ENCODE results near the gene KRTAP10-2. TPM values are rescaled to one million over a fixed set of nuclear protein-coding genes. Genes with fewer than 3 reads are reported as not detected.

Gene KRTAP10-2
- total and polyA plus RNA-seq, 2 donors (not counting 1 experiment from before 2014, with no cell fraction given): not detected

DNA sequence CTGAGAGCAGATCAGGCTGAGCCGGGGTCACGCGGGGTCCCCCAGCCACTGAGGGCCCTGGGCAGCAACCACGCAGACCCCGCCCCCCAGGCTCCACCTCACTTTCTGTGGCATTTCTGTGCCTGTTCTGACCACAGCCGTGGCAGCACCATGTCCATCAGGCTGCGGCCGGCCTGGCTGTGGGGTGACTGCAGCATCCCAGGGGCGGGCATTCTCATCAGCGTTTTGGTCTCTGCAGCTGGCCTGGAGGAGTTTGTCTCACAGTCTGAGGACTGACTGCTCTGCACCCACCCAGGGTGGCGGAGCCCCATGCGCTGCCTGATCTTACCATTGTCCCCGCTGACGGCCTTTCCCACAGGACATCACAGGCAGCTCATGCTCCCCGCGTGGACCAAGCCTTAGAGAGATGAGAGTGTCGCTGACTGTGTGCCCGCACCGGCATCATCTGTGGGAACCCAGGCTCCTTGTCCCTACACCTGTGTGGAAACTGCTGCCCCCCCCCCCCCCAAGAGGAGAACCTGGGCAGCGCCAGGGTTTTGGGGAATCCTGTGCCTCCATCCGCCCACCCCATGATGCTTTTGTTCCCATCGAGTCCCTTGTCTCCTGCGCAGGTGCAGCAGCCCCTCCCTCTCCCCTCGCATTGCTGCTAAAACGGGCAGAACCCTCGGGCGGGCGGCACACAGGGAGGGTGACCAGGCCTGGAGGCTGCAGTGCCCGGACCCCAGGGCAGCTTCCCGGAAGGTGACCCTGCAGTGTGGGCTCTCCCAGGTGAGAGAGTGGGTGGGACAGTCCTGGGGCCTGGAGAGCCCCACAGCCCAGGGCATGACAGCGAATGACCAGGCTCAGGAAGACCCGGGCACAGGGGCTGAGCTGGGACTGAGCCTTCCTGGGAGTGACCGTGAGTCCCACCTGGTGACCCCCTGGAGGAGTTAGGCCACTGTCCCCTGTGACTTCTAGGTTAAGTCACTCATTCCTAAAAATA, 13.1 kb downstream of the KRTAP10-2 start:
- Histone ChIP-seq H3K79me2 (ENCODE audit: control insufficient read depth, insufficient read depth, low read length) (no peaks in the 10 kb centered on the region), H2AFZ (ENCODE audit: low read length) (no peak overlapping the region), H3K27me3 (ENCODE audit: control insufficient read depth, insufficient read depth, low read length) (no peaks in the 10 kb centered on the region), H3K4me3 (replicated peaks in 1 of 4; ENCODE audit: control extremely low read depth in 1 of 4, insufficient read depth in 1 of 4, low read depth in 3 of 4, low read length in 4 of 4) (no peak overlapping the region), H3K9me3 (ENCODE audit: control insufficient read depth, insufficient read depth, low read depth, low read length) (no peaks in the 10 kb centered on the region), H3K36me3 (ENCODE audit: control insufficient read depth, insufficient read depth, low read length) (no peaks in the 10 kb centered on the region), H3K9ac (ENCODE audit: insufficient read depth, low read length) (no peak overlapping the region), H3K4me2 (ENCODE audit: extremely low read depth, insufficient read depth, low read length) (no peak overlapping the region), H4K20me1 (ENCODE audit: control insufficient read depth, extremely low read depth, insufficient read depth, low read length) (no peaks in the 10 kb centered on the region), H3K27ac (ENCODE audit: insufficient read depth, low read length) (no peak overlapping the region), H3K4me1 (ENCODE audit: control insufficient read depth, extremely low read depth, insufficient read depth, low read length) (no peaks in the 10 kb centered on the region)
- no peak for DNase-seq (ENCODE audit: low read depth in 2 of 2)
- no peak for TF ChIP-seq EZH2 (IDR thresholded peaks at IDR 0.05; ENCODE audit: low read length, missing control alignments)
- TF ChIP-seq, protein P1, sequence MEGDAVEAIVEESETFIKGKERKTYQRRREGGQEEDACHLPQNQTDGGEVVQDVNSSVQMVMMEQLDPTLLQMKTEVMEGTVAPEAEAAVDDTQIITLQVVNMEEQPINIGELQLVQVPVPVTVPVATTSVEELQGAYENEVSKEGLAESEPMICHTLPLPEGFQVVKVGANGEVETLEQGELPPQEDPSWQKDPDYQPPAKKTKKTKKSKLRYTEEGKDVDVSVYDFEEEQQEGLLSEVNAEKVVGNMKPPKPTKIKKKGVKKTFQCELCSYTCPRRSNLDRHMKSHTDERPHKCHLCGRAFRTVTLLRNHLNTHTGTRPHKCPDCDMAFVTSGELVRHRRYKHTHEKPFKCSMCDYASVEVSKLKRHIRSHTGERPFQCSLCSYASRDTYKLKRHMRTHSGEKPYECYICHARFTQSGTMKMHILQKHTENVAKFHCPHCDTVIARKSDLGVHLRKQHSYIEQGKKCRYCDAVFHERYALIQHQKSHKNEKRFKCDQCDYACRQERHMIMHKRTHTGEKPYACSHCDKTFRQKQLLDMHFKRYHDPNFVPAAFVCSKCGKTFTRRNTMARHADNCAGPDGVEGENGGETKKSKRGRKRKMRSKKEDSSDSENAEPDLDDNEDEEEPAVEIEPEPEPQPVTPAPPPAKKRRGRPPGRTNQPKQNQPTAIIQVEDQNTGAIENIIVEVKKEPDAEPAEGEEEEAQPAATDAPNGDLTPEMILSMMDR (conservative IDR thresholded peaks at IDR 0.05 in 1 of 2, IDR thresholded peaks at IDR 0.05 in 1 of 2; ENCODE audit: low read depth in 1 of 2, low read length in 2 of 2): no peak

DNA sequence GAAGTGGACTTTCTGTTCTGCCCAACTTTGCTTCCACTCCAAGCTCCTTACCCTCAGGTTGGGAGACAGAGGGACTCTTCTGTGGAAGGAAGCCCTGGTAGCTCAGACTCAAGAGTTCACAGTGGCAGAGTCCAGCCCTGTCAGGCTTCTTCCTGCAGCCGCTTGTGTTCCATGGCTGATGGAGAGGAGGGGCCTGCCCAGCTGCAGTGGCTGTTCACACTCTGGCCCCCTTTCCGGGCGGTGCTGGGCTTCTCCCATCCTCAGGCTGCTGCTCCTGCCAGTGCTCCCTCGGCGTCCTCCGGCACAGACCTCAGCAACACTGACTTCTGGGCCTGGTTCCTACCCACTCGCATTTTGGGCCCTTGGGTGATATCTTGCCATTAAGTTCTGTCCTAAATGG, 15.3 kb downstream of the KRTAP10-2 start:
- H3K27me3 ChIP-seq (ENCODE audit: control insufficient read depth, insufficient read depth, low read length): no peaks in the 10 kb centered on the region
- no peaks in the 10 kb centered on the region for H3K9me3 ChIP-seq (ENCODE audit: control insufficient read depth, insufficient read depth, low read depth, low read length)

DNA sequence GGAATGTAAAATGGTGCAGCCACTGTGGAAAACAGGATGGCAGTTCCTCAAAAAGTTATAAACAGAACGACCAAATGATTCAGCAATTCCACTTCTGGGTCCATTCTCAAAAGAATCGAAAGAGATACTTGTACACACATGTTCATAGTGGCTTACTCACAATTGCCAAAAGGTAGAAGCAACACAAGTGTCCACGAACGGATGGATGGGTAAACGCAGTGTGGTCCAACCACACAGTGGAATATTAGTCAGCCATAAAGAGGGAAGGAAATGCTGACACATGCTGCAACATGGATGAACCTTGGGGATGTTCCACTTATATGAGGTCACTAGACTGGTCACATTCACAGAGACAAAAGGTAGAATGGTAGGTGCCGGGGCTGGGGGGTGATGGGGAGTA, 16.6 kb downstream of the KRTAP10-2 start:
- Histone ChIP-seq H3K27me3 (ENCODE audit: control insufficient read depth, insufficient read depth, low read length) (no peaks in the 10 kb centered on the region), H3K4me2 (ENCODE audit: extremely low read depth, insufficient read depth, low read length) (no peak overlapping the region), H3K36me3 (ENCODE audit: control insufficient read depth, insufficient read depth, low read length) (no peaks in the 10 kb centered on the region), H3K9me3 (ENCODE audit: control insufficient read depth, insufficient read depth, low read depth, low read length) (no peaks in the 10 kb centered on the region), H3K4me1 (ENCODE audit: control insufficient read depth, extremely low read depth, insufficient read depth, low read length) (no peaks in the 10 kb centered on the region), H2AFZ (ENCODE audit: low read length) (no peak overlapping the region), H3K79me2 (ENCODE audit: control insufficient read depth, insufficient read depth, low read length) (no peaks in the 10 kb centered on the region), H3K27ac (ENCODE audit: insufficient read depth, low read length) (no peak overlapping the region), H4K20me1 (ENCODE audit: control insufficient read depth, extremely low read depth, insufficient read depth, low read length) (no peaks in the 10 kb centered on the region), H3K9ac (ENCODE audit: insufficient read depth, low read length) (no peak overlapping the region), H3K4me3 (replicated peaks in 1 of 4; ENCODE audit: control extremely low read depth in 1 of 4, insufficient read depth in 1 of 4, low read depth in 3 of 4, low read length in 4 of 4) (no peak overlapping the region)
- TF ChIP-seq EZH2 (IDR thresholded peaks at IDR 0.05; ENCODE audit: low read length, missing control alignments): no peak
- TF ChIP-seq, protein P1 (conservative IDR thresholded peaks at IDR 0.05 in 1 of 2, IDR thresholded peaks at IDR 0.05 in 1 of 2; ENCODE audit: low read depth in 1 of 2, low read length in 2 of 2): no peak
- DNase-seq (ENCODE audit: low read depth in 2 of 2): no peak

More for the DNA sequence above, 15.3 kb downstream of the KRTAP10-2 start:
- H3K27ac ChIP-seq (ENCODE audit: insufficient read depth, low read length): no peak overlapping the region
- no peaks in the 10 kb centered on the region for H3K79me2 ChIP-seq (ENCODE audit: control insufficient read depth, insufficient read depth, low read length)
- H3K4me1 ChIP-seq (ENCODE audit: control insufficient read depth, extremely low read depth, insufficient read depth, low read length): no peaks in the 10 kb centered on the region
- H4K20me1 ChIP-seq (ENCODE audit: control insufficient read depth, extremely low read depth, insufficient read depth, low read length): no peaks in the 10 kb centered on the region
- H3K36me3 ChIP-seq (ENCODE audit: control insufficient read depth, insufficient read depth, low read length): no peaks in the 10 kb centered on the region
- H3K4me2 ChIP-seq (ENCODE audit: extremely low read depth, insufficient read depth, low read length): no peak overlapping the region
- H3K9ac ChIP-seq (ENCODE audit: insufficient read depth, low read length): no peak overlapping the region
- no peak for DNase-seq (ENCODE audit: low read depth in 2 of 2)
- TF ChIP-seq, protein P1 (conservative IDR thresholded peaks at IDR 0.05 in 1 of 2, IDR thresholded peaks at IDR 0.05 in 1 of 2; ENCODE audit: low read depth in 1 of 2, low read length in 2 of 2): no peak
- no peak for TF ChIP-seq EZH2 (IDR thresholded peaks at IDR 0.05; ENCODE audit: low read length, missing control alignments)
- H3K4me3 ChIP-seq (replicated peaks in 1 of 4; ENCODE audit: control extremely low read depth in 1 of 4, insufficient read depth in 1 of 4, low read depth in 3 of 4, low read length in 4 of 4): no peak overlapping the region
- H2AFZ ChIP-seq (ENCODE audit: low read length): no peak overlapping the region

Measured in fibroblast of lung (primary cell).